GM06990 (cell line): ENCODE data around the gene VAPB.

Source experiments
- DNase-seq: peaks from one replicate; pipeline ENCODE4 v3.0.0-alpha.2; 2011; ENCODE audit not compliant: insufficient read length; ENCODE audit errors: extremely low read depth
- H3K27me3 ChIP-seq: replicated peaks from 2 replicates; pipeline ENCODE4 v1.6.0; 2011; ENCODE audit warnings: low read length; ENCODE audit not compliant: control insufficient read depth, insufficient read depth
- H3K36me3 ChIP-seq: 2 replicates; pipeline ENCODE4 v1.5.1; 2011; ENCODE audit warnings: low read length; ENCODE audit not compliant: control insufficient read depth, insufficient read depth
- H3K4me3 ChIP-seq: replicated peaks from 2 replicates; pipeline ENCODE4 v1.5.1; 2011; ENCODE audit warnings: low read depth, mild to moderate bottlenecking, control low read depth, low read length
- TF ChIP-seq, protein P1 (sequence below): IDR thresholded peaks from 2 replicates; pipeline ENCODE4 v1.5.1; 2011; ENCODE audit warnings: low read length, control low read depth, mild to moderate bottlenecking, inconsistent platforms; ENCODE audit not compliant: insufficient read depth, poor library complexity, severe bottlenecking

The VAPB gene

DNA sequence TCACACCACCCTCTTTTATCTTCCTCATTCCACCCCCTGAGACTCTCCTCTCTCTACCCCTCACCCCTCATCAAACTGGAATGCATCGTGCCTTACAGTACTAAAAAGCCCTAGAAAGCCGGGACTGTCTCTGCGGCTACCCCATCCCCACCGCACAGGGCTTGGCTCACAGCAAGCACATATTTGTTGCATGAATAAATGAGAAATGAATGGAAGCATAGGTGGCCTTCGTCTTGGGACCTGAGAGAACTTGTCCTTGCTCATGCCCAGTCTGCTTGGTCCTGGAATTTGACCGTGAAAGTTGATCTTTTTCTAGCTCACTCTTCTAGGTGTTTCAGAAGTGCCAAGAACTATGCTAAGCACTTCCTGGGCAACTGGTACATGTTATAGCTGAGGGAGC, 72.9 kb downstream of the VAPB start:
- Histone ChIP-seq H3K27me3 (no peaks in the 10 kb centered on the region), H3K4me3 (no peak overlapping the region), H3K36me3 (no peaks in the 10 kb centered on the region)
- DNase-seq: no peak
- TF ChIP-seq, protein P1, sequence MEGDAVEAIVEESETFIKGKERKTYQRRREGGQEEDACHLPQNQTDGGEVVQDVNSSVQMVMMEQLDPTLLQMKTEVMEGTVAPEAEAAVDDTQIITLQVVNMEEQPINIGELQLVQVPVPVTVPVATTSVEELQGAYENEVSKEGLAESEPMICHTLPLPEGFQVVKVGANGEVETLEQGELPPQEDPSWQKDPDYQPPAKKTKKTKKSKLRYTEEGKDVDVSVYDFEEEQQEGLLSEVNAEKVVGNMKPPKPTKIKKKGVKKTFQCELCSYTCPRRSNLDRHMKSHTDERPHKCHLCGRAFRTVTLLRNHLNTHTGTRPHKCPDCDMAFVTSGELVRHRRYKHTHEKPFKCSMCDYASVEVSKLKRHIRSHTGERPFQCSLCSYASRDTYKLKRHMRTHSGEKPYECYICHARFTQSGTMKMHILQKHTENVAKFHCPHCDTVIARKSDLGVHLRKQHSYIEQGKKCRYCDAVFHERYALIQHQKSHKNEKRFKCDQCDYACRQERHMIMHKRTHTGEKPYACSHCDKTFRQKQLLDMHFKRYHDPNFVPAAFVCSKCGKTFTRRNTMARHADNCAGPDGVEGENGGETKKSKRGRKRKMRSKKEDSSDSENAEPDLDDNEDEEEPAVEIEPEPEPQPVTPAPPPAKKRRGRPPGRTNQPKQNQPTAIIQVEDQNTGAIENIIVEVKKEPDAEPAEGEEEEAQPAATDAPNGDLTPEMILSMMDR: no peak

DNA sequence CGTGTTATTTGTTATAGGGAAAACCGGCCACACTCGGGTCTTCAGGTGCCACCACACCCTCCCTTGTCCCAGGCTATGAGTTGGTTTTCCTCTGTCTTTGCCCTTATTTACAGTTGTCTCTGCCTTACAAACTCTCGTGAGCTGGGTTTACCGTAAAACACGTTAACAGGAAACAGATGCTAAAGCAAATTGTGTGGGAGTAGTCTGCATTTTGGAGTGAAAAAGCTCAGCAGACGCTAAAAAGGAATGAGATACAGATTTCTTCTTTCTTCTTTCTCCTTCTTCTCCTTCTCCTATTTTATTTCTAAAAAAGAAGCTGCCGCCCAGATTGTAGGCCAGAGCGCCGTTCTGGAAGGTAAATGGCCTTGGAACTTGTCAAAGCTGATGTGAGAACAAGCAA, 74.2 kb downstream of the VAPB start:
- Histone ChIP-seq H3K27me3 (no peaks in the 10 kb centered on the region), H3K36me3 (no peaks in the 10 kb centered on the region), H3K4me3 (no peak overlapping the region)
- TF ChIP-seq, protein P1: no peak
- no peak for DNase-seq

DNA sequence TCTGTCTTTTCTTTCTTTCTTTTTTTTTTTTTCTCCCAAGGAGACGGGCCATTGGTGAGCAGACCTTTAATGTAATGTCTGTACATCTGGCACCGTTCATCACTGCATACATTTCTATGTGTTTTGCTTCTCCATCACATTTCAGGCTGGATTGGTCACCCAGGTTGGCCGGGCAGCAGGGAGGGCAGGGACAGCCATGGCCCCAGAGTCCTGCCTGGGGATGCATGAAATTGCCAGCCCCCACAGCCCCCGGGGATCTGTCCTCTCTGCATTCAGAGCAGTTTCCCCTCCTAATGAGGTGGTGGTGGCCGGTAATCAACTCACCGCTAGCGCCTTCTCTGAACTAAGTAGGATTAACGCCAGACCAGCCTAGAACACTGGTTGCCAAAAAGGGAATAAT, 75.8 kb downstream of the VAPB start:
- TF ChIP-seq, protein P1: no peak
- H3K27me3 ChIP-seq: no peaks in the 10 kb centered on the region
- DNase-seq: no peak
- H3K4me3 ChIP-seq: no peak overlapping the region
- no peaks in the 10 kb centered on the region for H3K36me3 ChIP-seq

DNA sequence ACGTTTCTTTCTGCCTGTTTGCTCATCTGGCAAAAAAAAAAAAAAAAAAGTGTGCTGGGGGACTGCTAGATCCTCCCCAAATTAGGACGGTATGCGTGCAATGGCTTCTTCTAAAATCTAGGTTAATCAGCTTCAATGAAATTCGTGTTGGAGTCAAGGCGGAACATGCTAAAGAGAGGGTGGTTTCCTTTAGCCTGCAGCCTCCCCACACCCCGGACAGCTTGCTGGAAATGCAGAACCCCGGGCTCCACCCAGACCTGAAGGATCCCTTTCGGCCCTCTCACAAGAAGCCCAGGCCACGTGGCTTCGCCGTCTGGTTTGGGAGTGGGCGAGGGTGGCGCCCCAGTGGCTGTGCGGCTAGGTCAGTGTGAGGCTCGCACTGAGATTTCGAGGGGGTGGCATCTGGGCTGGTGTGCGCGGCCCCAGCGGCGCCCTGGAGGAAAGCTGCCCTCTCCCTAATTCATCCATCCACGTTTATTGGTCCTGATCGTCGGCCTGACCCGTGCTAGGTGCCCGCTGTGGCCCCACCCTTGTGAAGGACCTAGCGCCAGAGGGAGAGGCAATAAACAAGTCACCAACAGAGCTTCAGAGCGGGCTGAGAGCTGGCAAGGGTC, 77.2 kb downstream of the VAPB start:
- no peaks in the 10 kb centered on the region for H3K36me3 ChIP-seq
- no peaks in the 10 kb centered on the region for H3K27me3 ChIP-seq
- TF ChIP-seq, protein P1: no peak
- no peak overlapping the region for H3K4me3 ChIP-seq
- no peak for DNase-seq

DNA sequence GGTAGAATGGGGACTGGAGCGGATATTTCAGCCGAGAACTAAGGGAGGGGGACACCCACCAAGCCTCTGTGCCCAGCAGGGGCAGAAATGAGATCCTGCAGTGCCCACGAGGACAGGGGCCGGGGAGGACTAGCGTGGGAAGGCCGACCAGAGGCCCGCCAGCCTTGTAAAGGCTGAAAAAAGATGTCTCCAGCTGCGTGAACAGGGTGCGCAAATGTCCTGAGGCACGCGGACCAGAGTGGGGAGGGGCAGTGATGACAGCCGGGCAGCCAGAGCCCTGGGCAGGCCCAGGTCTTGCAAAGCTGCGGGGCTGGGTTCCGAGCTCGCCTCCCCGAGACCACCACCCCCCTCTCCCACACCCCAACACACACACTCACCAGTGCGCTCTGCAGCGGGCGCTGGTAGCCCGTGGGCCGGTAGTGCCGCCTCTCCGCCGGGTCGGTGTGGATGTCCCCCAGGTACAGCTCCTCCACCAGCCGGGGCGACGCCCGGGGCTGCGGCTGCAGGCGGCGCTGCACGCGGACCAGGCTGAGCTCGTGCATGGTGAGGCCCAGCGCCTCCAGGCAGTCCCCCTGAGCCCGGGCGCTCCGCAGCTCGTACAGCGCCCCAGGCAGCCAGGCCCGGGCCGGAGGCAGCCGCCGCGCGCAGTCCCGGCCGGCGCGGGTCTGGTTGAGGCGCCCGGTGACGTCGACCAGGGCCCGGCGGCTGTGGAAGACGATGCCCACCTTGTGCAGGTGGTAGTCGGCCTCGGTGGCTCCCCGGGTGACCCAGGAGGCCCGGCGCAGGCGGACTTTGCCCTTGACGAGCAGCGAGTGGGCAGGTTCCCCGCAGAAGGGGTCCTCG, 77.9 kb downstream of the VAPB start:
- H3K36me3 ChIP-seq: no peaks in the 10 kb centered on the region
- H3K27me3 ChIP-seq: no peaks in the 10 kb centered on the region
- TF ChIP-seq, protein P1: no peak

More for the DNA sequence above, 77.9 kb downstream of the VAPB start:
- no peak overlapping the region for H3K4me3 ChIP-seq
- DNase-seq: no peak
